Lung (tissue), 12 donors: Measurements from ENCODE around the gene LSAMP. TPM values are rescaled to one million over a fixed set of nuclear protein-coding genes. Genes with fewer than 3 reads are reported as not detected.

Experiments used
- ATAC-seq: fragments of 200-7000 bp; cut with Tn5 transposase; one replicate; pipeline ENCODE4 v1.9.1; 2020; ENCODE audit warnings: moderate number of reproducible peaks; ENCODE audit not compliant: insufficient read depth, low FRiP score
- DNase-seq, 3 donors: peaks; one replicate each; pipeline ENCODE4 v3.0.0-alpha.2; 2013 to 2017
- H3K27ac ChIP-seq, 2 donors: one replicate each; pipeline ENCODE4 v1.5.1; 2013; ENCODE audit warnings: mild to moderate bottlenecking in 2 of 2, moderate library complexity in 2 of 2, control low read depth in 1 of 2, inconsistent platforms in 1 of 2, low read depth in 1 of 2, low read length in 1 of 2
- H3K27me3 ChIP-seq, 3 donors: one replicate each; pipeline ENCODE4 v1.5.1; 2013; ENCODE audit warnings: low read length in 2 of 3; ENCODE audit not compliant: control insufficient read depth in 3 of 3, insufficient read depth in 3 of 3
- H3K36me3 ChIP-seq, 4 donors: one replicate each; pipeline ENCODE4 v1.5.1; 2013; ENCODE audit warnings: low read length in 4 of 4, mild to moderate bottlenecking in 1 of 4, moderate library complexity in 1 of 4; ENCODE audit not compliant: control insufficient read depth in 4 of 4, insufficient read depth in 4 of 4
- H3K4me1 ChIP-seq, 5 donors: one replicate each; pipeline ENCODE4 v1.5.1; 2013; ENCODE audit warnings: low read length in 5 of 5, mild to moderate bottlenecking in 2 of 5, moderate library complexity in 1 of 5; ENCODE audit not compliant: control insufficient read depth in 5 of 5, insufficient read depth in 5 of 5
- H3K4me3 ChIP-seq: one replicate; pipeline ENCODE4 v1.5.1; 2013; ENCODE audit warnings: mild to moderate bottlenecking, control low read depth, moderate library complexity
- H3K9ac ChIP-seq, 2 donors: one replicate each; pipeline ENCODE4 v1.5.1; 2013; ENCODE audit warnings: low read length in 2 of 2, control low read depth in 1 of 2; ENCODE audit not compliant: insufficient read depth in 1 of 2
- H3K9me3 ChIP-seq, 4 donors: one replicate each; pipeline ENCODE4 v1.5.1; 2013; ENCODE audit warnings: low read length in 3 of 4, mild to moderate bottlenecking in 1 of 4, moderate library complexity in 1 of 4; ENCODE audit not compliant: control insufficient read depth in 4 of 4, insufficient read depth in 3 of 4
- WGBS, 2 donors: extraction: QIAGEN DNeasy Blood & Tissue Kit; methylation state at CpG; one replicate each; pipeline ENCODE4 v1.1.7; 2013; 5-methylcytosine and 5-hydroxymethylcytosine counted together
- polyA plus RNA-seq, 2 donors: library from polyadenylated mRNA; stranded (reverse); fragments of 200-250 nt; gene quantifications; one replicate each; pipeline ENCODE4 v1.2.1, GENCODE V29; 2013
- total RNA-seq, 2 donors: library from RNA; depleted of rRNA in 1 of 2; stranded (reverse); fragments of >200 nt in 1 of 2; gene quantifications; one replicate each; pipeline ENCODE4 v1.2.1, GENCODE V29; 2014 to 2021
- TF ChIP-seq, protein P1 (sequence below): IDR thresholded peaks from 2 replicates; pipeline ENCODE4 v1.5.1; 2012; ENCODE audit warnings: mild to moderate bottlenecking; ENCODE audit errors: control extremely low read depth, extremely low read depth
- donor health status: control.
- donor health status: control.
- donor health status: Bipolar disorder and iron deficiency.
- donor health status: healthy.
- donor health status: DM: yes; HTN: yes; CAD: no.

Gene LSAMP
- total and polyA plus RNA-seq, 4 donors, result 1.6 to 21.9 (median 9.5) TPM

- H3K36me3 ChIP-seq, result no peaks in the 10 kb centered on the region
- no peaks in the 10 kb centered on the region for H3K4me1 ChIP-seq
- H3K9ac ChIP-seq, result no peak overlapping the region
- TF ChIP-seq, protein P1, sequence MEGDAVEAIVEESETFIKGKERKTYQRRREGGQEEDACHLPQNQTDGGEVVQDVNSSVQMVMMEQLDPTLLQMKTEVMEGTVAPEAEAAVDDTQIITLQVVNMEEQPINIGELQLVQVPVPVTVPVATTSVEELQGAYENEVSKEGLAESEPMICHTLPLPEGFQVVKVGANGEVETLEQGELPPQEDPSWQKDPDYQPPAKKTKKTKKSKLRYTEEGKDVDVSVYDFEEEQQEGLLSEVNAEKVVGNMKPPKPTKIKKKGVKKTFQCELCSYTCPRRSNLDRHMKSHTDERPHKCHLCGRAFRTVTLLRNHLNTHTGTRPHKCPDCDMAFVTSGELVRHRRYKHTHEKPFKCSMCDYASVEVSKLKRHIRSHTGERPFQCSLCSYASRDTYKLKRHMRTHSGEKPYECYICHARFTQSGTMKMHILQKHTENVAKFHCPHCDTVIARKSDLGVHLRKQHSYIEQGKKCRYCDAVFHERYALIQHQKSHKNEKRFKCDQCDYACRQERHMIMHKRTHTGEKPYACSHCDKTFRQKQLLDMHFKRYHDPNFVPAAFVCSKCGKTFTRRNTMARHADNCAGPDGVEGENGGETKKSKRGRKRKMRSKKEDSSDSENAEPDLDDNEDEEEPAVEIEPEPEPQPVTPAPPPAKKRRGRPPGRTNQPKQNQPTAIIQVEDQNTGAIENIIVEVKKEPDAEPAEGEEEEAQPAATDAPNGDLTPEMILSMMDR, result no peak
- H3K27me3 ChIP-seq, result no peaks in the 10 kb centered on the region
- WGBS, 2 donors, result 58 to 71% methylated on average over 2 of the region's 2 CpGs
- no peak overlapping the region for H3K27ac ChIP-seq
- H3K4me3 ChIP-seq, result no peak overlapping the region
- DNase-seq, result peak; percentile 18 to 71 (median 34)
- H3K9me3 ChIP-seq, result no peaks in the 10 kb centered on the region
- ATAC-seq, result no peak
Observed at GRCh38 chr3:115885621-115886020, 559.7 kb downstream of the LSAMP start.

DNA sequence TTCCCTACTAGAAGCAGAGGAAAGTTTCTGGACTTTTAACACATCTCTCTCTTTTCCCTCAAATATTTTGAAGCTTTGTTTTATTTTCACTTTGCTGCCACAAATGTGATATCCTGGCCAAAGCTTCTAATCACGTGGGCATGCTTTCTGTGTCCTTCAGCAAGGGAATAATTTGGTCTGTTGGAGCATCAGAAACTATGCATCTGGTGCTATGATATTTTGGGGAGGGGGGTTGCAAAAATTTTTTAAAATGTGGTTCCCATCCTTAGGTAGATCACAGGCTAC is 567.7 kb downstream of the LSAMP start:
- peak overlapping the region in 1 of 2 donors; percentile 46 for H3K9ac ChIP-seq
- no peaks in the 10 kb centered on the region for H3K9me3 ChIP-seq
- peaks cover 0 to 8% (median 4%) of the 10 kb centered on the region in 5 donors for H3K4me1 ChIP-seq
- no peak for ATAC-seq
- DNase-seq, result peak in 2 of 3 donors; percentile 59 to 63
- TF ChIP-seq, protein P1, result no peak
- H3K27ac ChIP-seq, result no peak overlapping the region
- H3K27me3 ChIP-seq, result no peaks in the 10 kb centered on the region
- 17 to 43% methylated on average over 1 of the region's 1 CpG for WGBS, 2 donors
- no peaks in the 10 kb centered on the region for H3K36me3 ChIP-seq
- no peak overlapping the region for H3K4me3 ChIP-seq

DNA sequence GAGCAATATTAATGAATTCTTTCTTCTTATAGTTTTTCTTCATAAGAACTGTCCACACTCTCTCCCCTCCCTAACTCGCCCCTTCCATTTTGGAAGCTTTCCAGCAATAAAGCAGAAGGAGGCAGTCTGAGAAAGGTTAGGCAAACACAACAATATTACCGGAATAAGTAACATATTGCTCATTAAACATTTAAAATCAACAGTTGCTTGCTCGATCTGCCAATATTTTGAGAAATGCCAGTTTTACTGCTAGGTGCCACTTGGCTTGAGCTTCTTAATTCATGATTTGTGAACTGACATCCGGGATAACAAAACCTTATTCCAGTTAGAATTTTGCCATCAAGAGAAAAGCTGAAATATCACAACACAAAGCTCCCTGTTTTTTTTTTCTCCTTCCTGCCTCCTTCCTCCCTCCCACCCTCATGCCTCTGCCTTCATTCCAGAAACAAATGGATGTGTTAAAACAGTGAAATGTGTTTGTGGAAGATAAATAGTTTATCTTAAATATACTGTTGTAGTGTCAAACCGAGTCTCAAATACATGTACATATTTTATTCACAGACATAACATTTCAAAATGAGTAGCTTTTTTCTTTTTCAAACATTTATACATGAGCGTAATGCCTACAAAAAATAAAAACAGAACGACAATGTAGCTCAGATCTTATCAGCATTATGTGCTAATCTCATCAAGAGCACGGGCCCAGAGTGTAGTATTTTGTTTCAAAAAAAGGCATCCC is 568.2 kb downstream of the LSAMP start:
- Histone ChIP-seq H3K36me3 (no peaks in the 10 kb centered on the region), H3K9me3 (no peaks in the 10 kb centered on the region), H3K27ac (no peak overlapping the region), H3K9ac (peak overlapping the region in 1 of 2 donors; percentile 57), H3K4me1 (peaks cover 0 to 8% (median 4%) of the 10 kb centered on the region in 5 donors), H3K27me3 (no peaks in the 10 kb centered on the region), H3K4me3 (no peak overlapping the region)
- ATAC-seq, result no peak
- TF ChIP-seq, protein P1, result no peak
- whole genome bisulfite sequencing, 2 donors, result 9 to 14% methylated on average over 8 of the region's 8 CpGs
- peak in 2 of 3 donors; percentile 56 to 60 for DNase-seq

DNA sequence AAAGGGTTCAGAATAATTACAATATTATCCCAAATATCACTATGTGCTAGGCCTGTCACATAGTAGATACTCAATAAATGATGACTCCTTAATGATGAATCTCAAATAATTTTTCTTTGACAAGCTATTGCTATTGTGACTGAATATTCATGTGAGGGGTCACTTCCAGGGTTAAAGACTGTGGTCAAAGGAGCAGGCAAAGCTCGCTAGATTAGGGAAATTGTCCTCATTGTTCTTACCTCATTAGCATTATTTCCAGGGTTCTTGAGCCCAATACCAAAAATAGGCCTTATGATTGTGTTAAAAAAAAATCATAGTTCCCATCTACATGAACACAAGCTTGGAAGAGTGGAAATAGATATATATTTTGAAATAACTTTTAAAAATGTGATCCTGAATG is 569.8 kb downstream of the LSAMP start:
- Histone ChIP-seq H3K9ac (no peak overlapping the region), H3K36me3 (no peaks in the 10 kb centered on the region), H3K27me3 (no peaks in the 10 kb centered on the region), H3K9me3 (no peaks in the 10 kb centered on the region), H3K4me1 (peaks cover 0 to 8% (median 4%) of the 10 kb centered on the region in 5 donors), H3K27ac (no peak overlapping the region), H3K4me3 (no peak overlapping the region)
- ATAC-seq, result no peak
- WGBS, 2 donors, result 71 to 73% methylated on average over 1 of the region's 1 CpG
- TF ChIP-seq, protein P1, result no peak
- no peak for DNase-seq
